Keratinocyte (primary cell): ENCODE measurements around the gene ELP5.

Experiments used
- CTCF ChIP-seq, 3 experiments: IDR thresholded peaks in 1 of 3; conservative IDR thresholded peaks in 1 of 3; optimal IDR thresholded peaks in 1 of 3; 2 replicates in 2 of 3; 3 replicates in 1 of 3; pipeline versions ENCODE3 to v1.5.1; 2011; ENCODE audit warnings: low read length in 3 of 3, mild to moderate bottlenecking in 3 of 3, moderate library complexity in 2 of 3, control low read depth in 1 of 3, inconsistent platforms in 1 of 3; ENCODE audit not compliant: insufficient read depth in 2 of 3; ENCODE audit errors: extremely low read depth in 1 of 3
- EZH2 ChIP-seq: IDR thresholded peaks from one replicate; pipeline ENCODE4 v1.6.1; 2012; ENCODE audit warnings: inconsistent platforms, mild to moderate bottlenecking, low read length, moderate library complexity

- peak; percentile 72 to 81 (median 79) for TF ChIP-seq CTCF (optimal IDR thresholded peaks at IDR 0.05 in 1 of 3, IDR thresholded peaks at IDR 0.05 in 1 of 3, conservative IDR thresholded peaks at IDR 0.05 in 1 of 3; ENCODE audit: extremely low read depth in 1 of 3, insufficient read depth in 2 of 3, low read length in 3 of 3)
- TF ChIP-seq EZH2 = no peak
Observed at GRCh38 chr17:7220593-7221277, 31.3 kb upstream of the ELP5 start.
